Breast epithelium (tissue), 3 donors: ENCODE measurements around the gene FAM135A.

Source experiments
- CTCF ChIP-seq, 3 donors: fragments of 450-650 bp; IDR thresholded peaks; one replicate each; pipeline ENCODE4 v1.5.1; 2016 to 2017; ENCODE audit warnings: antibody characterized with exemption in 3 of 3, mild to moderate bottlenecking in 3 of 3, moderate library complexity in 3 of 3
- POLR2A ChIP-seq: fragments of 450-650 bp; IDR thresholded peaks from one replicate; pipeline ENCODE4 v1.6.1; 2016; ENCODE audit warnings: antibody characterized with exemption, mild to moderate bottlenecking, moderate library complexity
- POLR2AphosphoS5 ChIP-seq, 3 donors: sonication (generic); formaldehyde crosslinking; IDR thresholded peaks; one replicate each; pipeline ENCODE4 v1.6.1; 2017; ENCODE audit warnings: antibody characterized with exemption in 3 of 3

- TF ChIP-seq POLR2A (no peak), POLR2AphosphoS5 (IDR thresholded peaks at IDR 0.05) (no peak), CTCF (IDR thresholded peaks at IDR 0.05) (no peak)
Measured at GRCh38 chr6:70409216-70409615, 4.1 kb upstream of the FAM135A start.
